Esophagus muscularis mucosa (tissue), 4 donors: ENCODE data around the gene TENT5C.

Experiments
- EP300 ChIP-seq: sonication (generic); formaldehyde crosslinking; IDR thresholded peaks from one replicate; pipeline ENCODE4 v1.6.1; 2017; ENCODE audit warnings: antibody characterized with exemption
- POLR2A ChIP-seq: fragments of 450-650 bp; IDR thresholded peaks from one replicate; pipeline ENCODE4 v1.6.1; 2017; ENCODE audit warnings: antibody characterized with exemption, moderate library complexity, mild to moderate bottlenecking, low read depth
- POLR2AphosphoS5 ChIP-seq, 2 donors: sonication (generic); formaldehyde crosslinking; IDR thresholded peaks; one replicate each; pipeline ENCODE4 v1.6.1; 2017; ENCODE audit warnings: antibody characterized with exemption in 2 of 2
- TF ChIP-seq, protein P1 (sequence below), 3 experiments: fragments of 200-600 bp in 2 of 3; fragments of 450-650 bp in 1 of 3; sonication (generic) in 2 of 3; IDR thresholded peaks; one replicate each; pipeline ENCODE4 v1.5.1; 2017 to 2019; ENCODE audit warnings: antibody characterized with exemption in 3 of 3, mild to moderate bottlenecking in 2 of 3, moderate library complexity in 1 of 3

DNA sequence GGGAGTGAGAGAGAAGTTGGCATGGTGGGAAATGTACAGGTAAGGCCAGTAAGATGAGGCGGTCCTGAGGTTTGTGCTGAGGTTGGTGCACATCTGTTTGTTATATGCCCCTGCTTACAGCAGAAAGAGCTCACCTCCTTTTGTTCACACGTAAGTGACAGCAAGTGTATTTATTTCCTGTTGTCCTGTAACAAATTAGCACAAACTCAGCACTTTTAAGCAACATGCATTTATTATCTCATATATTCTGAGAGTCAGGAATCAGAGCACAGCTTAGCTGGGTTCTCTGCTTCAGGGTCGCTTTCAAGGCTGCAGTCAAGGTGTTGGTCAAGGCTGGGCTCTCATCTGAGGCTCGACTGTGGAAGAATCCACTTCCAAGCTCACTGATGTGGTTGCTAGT, 45.8 kb downstream of the TENT5C start:
- TF ChIP-seq POLR2A, result no peak
- TF ChIP-seq, protein P1, sequence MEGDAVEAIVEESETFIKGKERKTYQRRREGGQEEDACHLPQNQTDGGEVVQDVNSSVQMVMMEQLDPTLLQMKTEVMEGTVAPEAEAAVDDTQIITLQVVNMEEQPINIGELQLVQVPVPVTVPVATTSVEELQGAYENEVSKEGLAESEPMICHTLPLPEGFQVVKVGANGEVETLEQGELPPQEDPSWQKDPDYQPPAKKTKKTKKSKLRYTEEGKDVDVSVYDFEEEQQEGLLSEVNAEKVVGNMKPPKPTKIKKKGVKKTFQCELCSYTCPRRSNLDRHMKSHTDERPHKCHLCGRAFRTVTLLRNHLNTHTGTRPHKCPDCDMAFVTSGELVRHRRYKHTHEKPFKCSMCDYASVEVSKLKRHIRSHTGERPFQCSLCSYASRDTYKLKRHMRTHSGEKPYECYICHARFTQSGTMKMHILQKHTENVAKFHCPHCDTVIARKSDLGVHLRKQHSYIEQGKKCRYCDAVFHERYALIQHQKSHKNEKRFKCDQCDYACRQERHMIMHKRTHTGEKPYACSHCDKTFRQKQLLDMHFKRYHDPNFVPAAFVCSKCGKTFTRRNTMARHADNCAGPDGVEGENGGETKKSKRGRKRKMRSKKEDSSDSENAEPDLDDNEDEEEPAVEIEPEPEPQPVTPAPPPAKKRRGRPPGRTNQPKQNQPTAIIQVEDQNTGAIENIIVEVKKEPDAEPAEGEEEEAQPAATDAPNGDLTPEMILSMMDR (IDR thresholded peaks at IDR 0.05), result no peak
- no peak for TF ChIP-seq POLR2AphosphoS5 (IDR thresholded peaks at IDR 0.05)
- TF ChIP-seq EP300, result no peak
